Measurements from ENCODE around the gene GNAL. TPM values are rescaled to one million over a fixed set of nuclear protein-coding genes. Genes with fewer than 3 reads are reported as not detected.

The GNAL gene
- total RNA-seq, 4 donors from 2014 or later: 1.9 to 12.8 (median 7.0) TPM

- DNase-seq (ENCODE audit: low spot score) (no peak), ATAC-seq (ENCODE audit: low FRiP score) (no peak)
- TF ChIP-seq CTCF (IDR thresholded peaks at IDR 0.05): no peak
Measured at GRCh38 chr18:11780042-11780441, 91.0 kb downstream of the GNAL start.

- ATAC-seq (ENCODE audit: low FRiP score) (no peak), DNase-seq (ENCODE audit: low spot score) (no peak)
- TF ChIP-seq CTCF (IDR thresholded peaks at IDR 0.05): no peak
Measured at GRCh38 chr18:11783716-11784331, 94.8 kb downstream of the GNAL start.

GRCh38 chr18:11784674-11785304 is 95.7 kb downstream of the GNAL start:
- DNase-seq (ENCODE audit: low spot score): no peak
- no peak for TF ChIP-seq CTCF (IDR thresholded peaks at IDR 0.05)
- ATAC-seq (ENCODE audit: low FRiP score): no peak

GRCh38 chr18:11785444-11786055 is 96.5 kb downstream of the GNAL start:
- ATAC-seq (ENCODE audit: low FRiP score) (no peak), DNase-seq (ENCODE audit: low spot score) (no peak)
- no peak for TF ChIP-seq CTCF (IDR thresholded peaks at IDR 0.05)

- no peak for TF ChIP-seq CTCF (IDR thresholded peaks at IDR 0.05)
- ATAC-seq (ENCODE audit: low FRiP score): no peak
- no peak for DNase-seq (ENCODE audit: low spot score)
Measured at GRCh38 chr18:11789716-11790510, 100.8 kb downstream of the GNAL start.

GRCh38 chr18:11791131-11791530 is 102.1 kb downstream of the GNAL start:
- ATAC-seq (ENCODE audit: low FRiP score): no peak

More at GRCh38 chr18:11791131-11791530, 102.1 kb downstream of the GNAL start:
- TF ChIP-seq CTCF (IDR thresholded peaks at IDR 0.05): no peak
- DNase-seq (ENCODE audit: low spot score): no peak

All from omental fat pad (tissue), 4 donors.